GM19035 (cell line): ENCODE results near the gene KCTD12.
A peak's percentile ranks its signal among the peaks of the same experiment; 100 is the strongest.
"Not testable (repeated sequence)": the region's sequence is repeated elsewhere in the genome, so short reads cannot be mapped to it uniquely, and the experiment has no call there.

ENCODE experiments used
- ATAC-seq: cut with Tn5 transposase; IDR thresholded peaks from one replicate; pipeline ENCODE4 v1.9.1; 2021; ENCODE audit not compliant: unreplicated experiment

The KCTD12 gene

DNA sequence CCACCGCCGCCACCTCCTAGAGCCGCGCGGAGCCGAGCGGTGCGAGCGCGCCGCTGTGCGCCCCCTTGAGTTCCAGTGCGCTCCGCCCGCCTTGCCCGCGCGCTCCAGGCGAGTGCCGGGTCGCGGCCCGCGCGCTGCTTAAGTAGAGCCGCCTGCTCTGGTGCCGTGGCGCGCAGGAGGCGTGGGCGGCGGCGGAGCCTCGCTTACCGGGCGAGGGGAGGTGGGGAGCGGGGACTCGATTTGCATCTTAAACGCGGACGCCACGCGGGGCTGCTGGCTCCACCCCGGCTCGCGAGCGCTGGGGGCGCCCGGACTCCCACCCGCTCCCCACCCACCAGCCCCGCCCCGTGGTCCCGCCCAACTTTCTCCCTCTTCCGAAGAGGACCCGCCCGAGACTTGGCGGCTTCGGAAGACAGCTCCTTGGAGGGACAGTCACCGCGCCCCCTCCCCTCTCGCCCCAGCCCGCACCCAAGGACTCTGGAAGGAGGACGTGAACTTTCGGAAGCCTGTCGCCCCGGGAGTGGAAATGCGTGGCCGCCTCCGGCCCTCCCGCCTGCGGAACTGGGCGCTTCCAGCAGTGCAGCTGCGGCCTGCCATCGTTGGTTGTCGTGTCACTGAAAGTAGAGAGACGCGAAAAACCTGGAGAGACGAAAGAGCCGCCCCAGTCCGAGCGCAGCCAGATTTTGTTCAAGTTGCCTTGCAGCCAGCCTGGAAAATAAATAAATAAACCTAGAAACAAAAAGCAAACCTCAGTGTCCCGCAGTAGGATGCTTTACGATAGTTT is at the start of gene KCTD12:
TSS of gene KCTD12 (minus strand) at position 114 of the 784 bp plus-strand sequence. CDS start 257 bp downstream, outside the sequence.
- peak; percentile 74 for ATAC-seq

GRCh38 chr13:76934671-76935070 is 48.5 kb upstream of the KCTD12 start:
- no peak for ATAC-seq

DNA sequence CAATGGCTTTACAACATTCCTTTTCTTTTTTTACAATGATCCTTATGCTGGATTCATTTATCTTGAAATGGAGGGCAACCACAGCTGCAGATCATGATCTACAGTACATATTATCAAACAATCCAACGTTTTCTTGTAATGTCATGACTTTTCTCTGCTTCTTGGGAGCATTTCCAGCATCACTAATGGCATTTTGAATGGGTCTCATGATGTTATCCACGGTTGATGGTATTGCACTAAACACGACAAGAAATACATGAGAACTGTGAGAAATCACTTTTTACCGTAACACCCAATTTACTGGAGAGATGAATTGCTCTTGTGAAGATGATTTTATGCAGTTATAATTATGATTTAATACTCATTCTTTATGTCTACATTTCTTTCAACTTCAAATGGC is 45.9 kb upstream of the KCTD12 start:
- no peak for ATAC-seq

- no peak for ATAC-seq
Observed at GRCh38 chr13:76929851-76930374, 43.7 kb upstream of the KCTD12 start.

DNA sequence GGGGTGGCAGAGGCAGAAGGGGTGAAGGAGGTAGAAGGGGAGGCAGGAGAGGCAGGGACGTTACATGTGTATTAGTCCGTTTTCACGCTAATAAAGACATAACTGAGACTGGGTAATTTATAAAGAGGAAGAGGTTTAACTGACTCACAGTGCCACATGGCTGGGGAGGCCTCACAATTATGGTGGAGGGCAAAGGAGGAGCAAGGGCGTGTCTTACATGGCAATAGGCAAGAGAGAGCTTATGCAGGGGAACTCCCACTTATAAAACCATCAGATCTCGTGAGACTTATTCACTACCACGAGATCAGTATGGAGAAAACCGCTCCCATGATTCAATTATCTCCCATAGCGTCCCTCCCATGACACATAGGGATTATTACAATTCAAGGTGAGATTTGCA is 43.1 kb upstream of the KCTD12 start:
- no peak for ATAC-seq

DNA sequence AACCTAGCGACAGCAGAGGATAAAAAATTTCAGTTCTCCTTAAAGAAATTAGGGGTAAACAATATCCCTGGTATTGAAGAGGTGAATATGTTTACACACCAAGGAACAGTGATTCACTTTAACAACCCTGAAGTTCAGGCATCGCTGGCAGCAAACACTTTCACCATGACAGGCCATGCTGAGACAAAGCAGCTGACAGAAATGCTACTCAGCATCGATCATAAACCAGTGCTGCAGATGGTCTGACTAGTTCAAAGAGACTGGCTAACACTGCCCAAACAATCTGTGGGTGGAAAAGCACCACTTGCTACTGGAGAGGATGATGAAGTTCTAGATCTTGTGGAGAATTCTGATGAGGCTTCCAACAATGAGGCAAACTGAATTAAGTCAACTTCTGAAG is 42.3 kb upstream of the KCTD12 start:
- no peak for ATAC-seq

GRCh38 chr13:76927955-76928354 is 41.8 kb upstream of the KCTD12 start:
- ATAC-seq, result no peak

GRCh38 chr13:76925115-76925514 is 38.9 kb upstream of the KCTD12 start:
- no peak for ATAC-seq

DNA sequence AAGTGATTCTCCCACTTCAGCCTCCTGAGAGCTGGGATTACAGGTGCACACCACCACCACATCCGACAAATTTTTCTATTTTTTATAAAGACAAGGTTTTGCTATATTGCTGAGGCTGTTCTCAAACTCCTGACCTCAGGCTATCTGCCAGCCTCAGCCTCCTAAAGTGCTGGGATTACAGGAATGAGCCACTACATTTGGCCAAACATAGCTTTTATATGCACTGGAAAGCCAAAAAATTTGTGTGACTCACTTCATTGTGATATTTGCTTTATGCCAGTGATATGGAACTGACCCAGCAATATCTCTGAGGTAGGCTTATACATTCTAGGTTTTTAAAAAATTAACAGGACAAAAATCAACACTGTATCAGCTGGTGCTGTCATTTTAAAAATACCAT is 35.3 kb upstream of the KCTD12 start:
- ATAC-seq, result no peak

DNA sequence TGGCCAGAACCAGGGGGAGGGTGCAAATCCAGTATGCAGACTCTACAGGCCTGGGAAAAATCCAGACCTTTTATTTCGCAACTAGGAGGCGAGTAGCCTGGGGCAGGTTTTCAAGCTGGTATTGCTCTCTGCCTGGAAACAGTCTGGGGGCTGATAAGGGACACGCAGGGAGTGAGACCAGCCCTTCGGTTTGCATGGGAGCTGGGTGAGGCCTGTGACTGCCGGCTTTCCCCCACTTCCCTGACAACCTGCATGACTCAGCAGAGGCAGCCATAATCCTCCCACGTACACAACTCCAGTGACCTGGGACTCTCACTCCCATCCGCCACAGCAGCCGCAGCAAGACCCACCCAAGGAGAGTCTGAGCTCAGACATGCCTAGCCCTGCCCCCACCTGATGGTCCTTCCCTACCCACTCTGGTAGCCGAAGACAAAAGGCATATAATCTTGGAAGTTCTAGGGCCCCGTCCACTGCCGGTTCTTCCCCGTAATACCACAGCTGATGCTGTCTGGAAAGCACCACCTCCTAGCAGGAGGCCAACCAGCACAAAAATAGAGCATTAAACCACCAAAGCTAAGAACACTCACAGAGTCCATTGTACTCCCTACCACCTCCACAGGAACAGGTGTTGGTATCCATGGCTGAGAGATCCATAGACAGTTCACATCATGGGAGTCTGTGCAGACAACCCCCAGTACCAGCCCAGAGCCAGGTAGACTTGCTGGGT is 31.7 kb upstream of the KCTD12 start:
- ATAC-seq, result not testable (repeated sequence)

- ATAC-seq, result no peak
Observed at GRCh38 chr13:76917095-76917494, 30.9 kb upstream of the KCTD12 start.

DNA sequence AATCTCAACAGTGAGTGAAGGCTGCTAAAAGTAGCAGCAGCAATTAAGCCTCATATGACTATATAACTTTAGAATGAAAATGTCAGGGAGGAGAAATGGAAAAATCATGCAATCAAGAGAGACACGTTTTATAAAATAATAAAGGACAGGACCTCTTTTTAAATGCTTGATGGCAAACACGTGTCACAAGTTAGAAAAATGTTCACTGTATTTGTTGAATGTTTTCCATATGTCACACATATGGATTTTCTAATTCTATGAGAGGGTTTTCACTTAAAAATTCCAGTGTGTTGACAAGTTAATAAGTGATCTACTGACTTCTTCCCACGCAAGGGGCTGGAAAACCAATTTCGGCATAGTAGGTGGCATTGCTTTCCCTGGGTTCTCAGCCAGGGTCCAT is 27.7 kb upstream of the KCTD12 start:
- no peak for ATAC-seq

DNA sequence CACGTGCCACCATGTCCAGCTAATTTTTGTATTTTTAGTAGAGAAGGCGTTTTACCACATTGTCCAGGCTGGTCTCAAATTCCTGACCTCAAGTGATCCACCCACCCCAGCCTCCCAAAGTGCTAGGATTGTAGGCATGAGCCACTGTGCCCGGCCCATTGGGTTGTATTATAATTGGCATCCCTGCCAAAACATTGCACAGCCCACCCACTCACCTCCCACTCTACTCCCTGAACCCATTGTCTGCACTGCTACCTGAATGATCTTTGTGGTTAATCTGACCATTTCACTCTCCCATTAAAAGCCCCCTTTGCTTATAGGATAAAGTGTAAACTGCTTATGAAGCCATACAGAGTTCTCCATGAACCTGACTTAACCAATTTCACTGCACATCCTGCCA is 26.3 kb upstream of the KCTD12 start:
- ATAC-seq, result no peak

DNA sequence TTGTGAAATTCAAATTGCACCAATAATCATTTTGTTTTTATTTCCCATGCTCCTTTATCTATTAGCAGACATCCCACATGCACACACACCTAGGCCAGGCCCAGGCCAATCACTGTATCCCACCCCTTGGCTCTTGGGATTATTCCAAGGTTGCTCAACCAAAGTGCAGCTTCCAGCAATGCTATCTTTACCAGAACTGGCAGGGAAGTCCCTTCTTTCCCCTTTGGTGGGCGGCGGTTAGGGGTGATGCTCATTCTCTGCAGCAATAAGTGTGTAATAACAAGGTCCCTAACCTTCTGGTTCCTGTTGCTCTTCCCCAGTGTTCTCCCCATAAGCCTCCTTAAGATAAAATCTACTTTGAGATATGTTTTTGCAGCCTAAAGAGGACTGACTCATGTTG is 18.3 kb upstream of the KCTD12 start:
- no peak for ATAC-seq

- ATAC-seq, result peak; percentile 97
Observed at GRCh38 chr13:76903544-76904162, 17.4 kb upstream of the KCTD12 start.

- not testable (repeated sequence) for ATAC-seq
Observed at GRCh38 chr13:76899066-76899465, 12.9 kb upstream of the KCTD12 start.

DNA sequence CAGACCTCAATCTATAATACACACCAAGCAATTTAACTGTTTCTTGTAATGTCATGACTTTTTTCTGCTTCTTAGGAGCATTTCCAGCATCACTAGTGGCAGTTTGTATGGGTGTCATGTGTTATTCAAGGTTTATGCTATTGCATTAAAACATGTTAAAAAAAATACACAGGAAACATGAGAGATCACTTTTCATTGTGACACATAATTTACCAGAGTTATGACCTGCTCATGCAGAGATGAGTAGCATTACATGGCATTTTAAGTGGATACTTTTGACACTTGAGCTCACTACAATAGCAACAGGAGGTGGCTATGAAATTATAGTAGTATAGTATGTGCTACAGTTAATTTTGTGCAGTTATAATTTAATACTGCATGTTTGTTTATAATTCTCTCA is 11.0 kb upstream of the KCTD12 start:
- not testable (repeated sequence) for ATAC-seq

- ATAC-seq, result no peak
Observed at GRCh38 chr13:76894401-76895110, 8.4 kb upstream of the KCTD12 start.

GRCh38 chr13:76892488-76892887 is 6.3 kb upstream of the KCTD12 start:
- no peak for ATAC-seq

- ATAC-seq, result no peak
Observed at GRCh38 chr13:76890021-76890420, 3.8 kb upstream of the KCTD12 start.

DNA sequence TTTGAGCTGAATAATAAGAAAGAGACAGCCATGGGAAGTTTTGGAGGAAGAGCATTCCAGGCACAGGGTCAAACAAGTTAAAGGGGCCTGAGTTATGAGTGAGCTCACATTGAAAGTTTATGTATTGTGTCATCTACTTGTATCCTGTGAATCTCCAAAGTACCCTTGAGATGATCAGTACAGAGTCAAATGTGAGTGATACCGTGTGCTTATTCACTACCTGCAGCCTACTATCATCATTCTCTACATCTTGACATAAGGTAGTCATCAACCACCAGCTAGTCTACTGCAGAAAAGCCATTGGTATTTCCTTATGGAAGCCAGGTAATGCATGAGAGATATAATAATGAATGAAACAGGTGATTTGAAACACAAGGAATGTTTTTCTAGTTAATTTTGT is 3.0 kb upstream of the KCTD12 start:
- ATAC-seq, result no peak
